HCT116 (cell line): ENCODE data around the gene SAV1. TPM values are rescaled to one million over a fixed set of nuclear protein-coding genes. Genes with fewer than 3 reads are reported as not detected.

Source experiments
- ATAC-seq: fragments of 200-7000 bp; cut with Tn5 transposase; 2 replicates; pipeline ENCODE4 v1.9.1; 2020; ENCODE audit warnings: mild to moderate bottlenecking, moderate library complexity
- BruUV-seq: library from RNA; stranded (reverse); fragments of 400-500 nt; replicated peaks from 2 replicates; lab custom pipeline; 2021; lab: Mats Ljungman, UMichigan
- CTCF ChIA-PET: fragments of 300-600 bp; sonication (Branson Sonifier 250); formaldehyde crosslinking; loops from one replicate; lab custom pipeline; 2021; ENCODE audit warnings: antibody characterized with exemption; lab: Charles Lee
- POLR2A ChIA-PET: fragments of 300-600, 350-600 bp; sonication (Branson Sonifier 250); formaldehyde crosslinking; loops from one replicate; lab custom pipeline; 2021; ENCODE audit warnings: antibody characterized with exemption; lab: Charles Lee
- RAD21 ChIA-PET, 2 experiments: fragments of 300-600 bp; sonication (Branson Sonifier 250); formaldehyde crosslinking; loops; one replicate each; lab custom pipeline; 2023; ENCODE audit warnings: low total read pairs in 2 of 2; ENCODE audit not compliant: uncharacterized antibody in 2 of 2, unreplicated experiment in 2 of 2, low non-redundant PET in 1 of 2; lab: Charles Lee
- DNase-seq: peaks from one replicate; pipeline ENCODE4 v3.0.0-alpha.2; 2010; ENCODE audit warnings: low read depth, low spot score
- H2AFZ ChIP-seq: fragments of 200-600 bp; shearing (Covaris generic), sonication (generic); 2 replicates; pipeline ENCODE4 v1.6.1; 2017; ENCODE audit warnings: low read depth, mixed run types, mixed read lengths, antibody characterized with exemption, low read length; ENCODE audit not compliant: poor library complexity, severe bottlenecking
- H3K27ac ChIP-seq: 2 replicates; pipeline ENCODE4 v1.5.1; 2012; ENCODE audit warnings: low read depth, low read length
- H3K27me3 ChIP-seq: fragments of 200-600 bp; sonication (generic); 2 replicates; pipeline ENCODE4 v1.6.1; 2016; ENCODE audit warnings: mixed run types, low read length, mixed read lengths; ENCODE audit not compliant: insufficient read depth
- H3K36me3 ChIP-seq, 2 experiments: fragments of 200-500 bp in 1 of 2; fragments of 200-600 bp in 1 of 2; sonication (Bioruptor generic) in 1 of 2; sonication (generic) in 1 of 2; 2 replicates each; pipeline versions ENCODE4 v1.5.1 to v1.6.1; 2014 to 2016; ENCODE audit warnings: low read length in 2 of 2, inconsistent platforms in 1 of 2, mixed read lengths in 1 of 2, mixed run types in 1 of 2; ENCODE audit not compliant: insufficient read depth in 2 of 2, control insufficient read depth in 1 of 2
- H3K4me1 ChIP-seq, 2 experiments: fragments of 200-600 bp in 1 of 2; sonication (generic) in 1 of 2; 2 replicates each; pipeline versions ENCODE4 v1.5.1 to v1.6.1; 2012 to 2017; ENCODE audit warnings: low read length in 2 of 2, inconsistent platforms in 1 of 2, mild to moderate bottlenecking in 1 of 2, mixed read lengths in 1 of 2, mixed run types in 1 of 2, moderate library complexity in 1 of 2; ENCODE audit not compliant: insufficient read depth in 2 of 2, control insufficient read depth in 1 of 2
- H3K4me2 ChIP-seq: fragments of 200-600 bp; sonication (generic); 2 replicates; pipeline ENCODE4 v1.6.1; 2017; ENCODE audit warnings: mixed run types, low read length, mixed read lengths
- H3K4me3 ChIP-seq, 2 experiments: fragments of 200-600 bp in 1 of 2; sonication (generic) in 1 of 2; replicated peaks in 1 of 2; 2 replicates each; pipeline ENCODE4 v1.5.1; 2011 to 2016; ENCODE audit warnings: low read length in 2 of 2, control low read depth in 1 of 2, low read depth in 1 of 2, mild to moderate bottlenecking in 1 of 2, mixed read lengths in 1 of 2, mixed run types in 1 of 2
- H3K79me2 ChIP-seq: fragments of 200-600 bp; sonication (generic); 2 replicates; pipeline ENCODE4 v1.6.1; 2017; ENCODE audit warnings: mild to moderate bottlenecking, mixed run types, low read length, moderate library complexity, mixed read lengths; ENCODE audit not compliant: insufficient read depth
- H3K9ac ChIP-seq: fragments of 200-600 bp; sonication (generic); 2 replicates; pipeline ENCODE4 v1.6.1; 2016; ENCODE audit warnings: low read length, mixed read lengths
- H3K9me2 ChIP-seq: fragments of 200-600 bp; sonication (generic), shearing (Covaris generic); 2 replicates; pipeline ENCODE4 v1.6.1; 2017; ENCODE audit warnings: mixed run types, mild to moderate bottlenecking, moderate library complexity; ENCODE audit not compliant: insufficient read depth
- H3K9me3 ChIP-seq, 2 experiments: fragments of 200-500 bp in 1 of 2; fragments of 200-600 bp in 1 of 2; sonication (Bioruptor generic) in 1 of 2; sonication (generic) in 1 of 2; 2 replicates each; pipeline ENCODE4 v1.6.1; 2014 to 2017; ENCODE audit warnings: low read length in 2 of 2, mixed read lengths in 2 of 2, inconsistent platforms in 1 of 2, low read depth in 1 of 2, mild to moderate bottlenecking in 1 of 2, mixed run types in 1 of 2, moderate library complexity in 1 of 2; ENCODE audit not compliant: control insufficient read depth in 1 of 2, insufficient read depth in 1 of 2
- H4K20me1 ChIP-seq: fragments of 200-600 bp; sonication (generic), shearing (Covaris generic); 2 replicates; pipeline ENCODE4 v1.6.1; 2017; ENCODE audit warnings: mixed run types, mild to moderate bottlenecking, moderate library complexity; ENCODE audit not compliant: insufficient read depth
- CBX3 ChIP-seq: IDR thresholded peaks from 2 replicates; pipeline ENCODE4 v1.6.1; 2012; ENCODE audit warnings: low read depth
- CEBPB ChIP-seq: IDR thresholded peaks from 2 replicates; pipeline ENCODE4 v1.6.1; 2012; ENCODE audit warnings: low read depth
- CTCF ChIP-seq, 3 experiments: fragments of 200-600 bp in 1 of 3; sonication (generic) in 1 of 3; IDR thresholded peaks in 2 of 3; conservative IDR thresholded peaks in 1 of 3; 2 replicates each; pipeline ENCODE4 v1.5.1; 2012 to 2017; ENCODE audit warnings: low read depth in 2 of 3, low read length in 2 of 3, antibody characterized with exemption in 1 of 3, borderline replicate concordance in 1 of 3, control low read depth in 1 of 3, mild to moderate bottlenecking in 1 of 3, mixed read lengths in 1 of 3, mixed run types in 1 of 3, moderate library complexity in 1 of 3; ENCODE audit not compliant: insufficient read depth in 1 of 3
- EGR1 ChIP-seq: IDR thresholded peaks from 2 replicates; pipeline ENCODE4 v1.6.1; 2012; ENCODE audit warnings: low read depth
- ELF1 ChIP-seq: IDR thresholded peaks from 2 replicates; pipeline ENCODE4 v1.6.1; 2012; ENCODE audit warnings: low read depth, borderline replicate concordance
- MAX ChIP-seq: IDR thresholded peaks from 2 replicates; pipeline ENCODE4 v1.6.1; 2012
- POLR2A ChIP-seq: IDR thresholded peaks from 2 replicates; pipeline ENCODE4 v1.7.0; 2011; ENCODE audit warnings: borderline replicate concordance; ENCODE audit not compliant: insufficient read depth, insufficient read length; ENCODE audit errors: extremely low read depth
- POLR2AphosphoS5 ChIP-seq: IDR thresholded peaks from 2 replicates; pipeline ENCODE4 v1.6.1; 2011; ENCODE audit warnings: mild to moderate bottlenecking, low read depth, low read length, moderate library complexity
- RAD21 ChIP-seq: IDR thresholded peaks from 2 replicates; pipeline ENCODE4 v1.6.1; 2012; ENCODE audit warnings: low read depth, mild to moderate bottlenecking
- REST ChIP-seq: IDR thresholded peaks from 2 replicates; pipeline ENCODE4 v1.6.1; 2012; ENCODE audit warnings: low read depth
- SRF ChIP-seq: IDR thresholded peaks from 2 replicates; pipeline ENCODE4 v1.6.1; 2012; ENCODE audit warnings: low read depth
- YY1 ChIP-seq: IDR thresholded peaks from 2 replicates; pipeline ENCODE4 v1.6.1; 2011; ENCODE audit warnings: low read length, low read depth, moderate library complexity, mild to moderate bottlenecking; ENCODE audit not compliant: insufficient replicate concordance; ENCODE audit errors: extremely low read depth
- ZFX ChIP-seq: fragments of 450-650 bp; IDR thresholded peaks from 2 replicates; pipeline ENCODE4 v1.6.1; 2017
- ZNF274 ChIP-seq: fragments of 200-500 bp; sonication (Bioruptor generic); IDR thresholded peaks from 2 replicates; pipeline ENCODE4 v1.6.1; 2014; ENCODE audit warnings: mild to moderate bottlenecking, low read depth, low read length, inconsistent platforms
- intact Hi-C: fragments of 100-400 bp; cut with micrococcal nuclease; formaldehyde crosslinking; loops from 2 replicates; pipeline ENCODE4 v1.10.0; 2022
- total RNA-seq: library from RNA; stranded (reverse); gene quantifications from one replicate; pipeline ENCODE4 v1.2.1, GENCODE V29; 2021; ENCODE audit not compliant: unreplicated experiment

The SAV1 gene
- total RNA-seq, 1 experiment from 2014 or later: 38.0 TPM

GRCh38 chr14:50601394-50601793 lies 66.7 kb downstream of the SAV1 start:
- DNase-seq (no peak), ATAC-seq (no peak; the same call in 1 of the 2 replicates)
- POLR2A ChIA-PET: no interaction called here
- Histone ChIP-seq H3K4me3 (no peak overlapping the region), H3K27ac (no peak overlapping the region), H4K20me1 (no peaks in the 10 kb centered on the region), H3K36me3 (no peaks in the 10 kb centered on the region), H3K9me3 (no peaks in the 10 kb centered on the region), H3K9ac (no peak overlapping the region), H3K4me1 (peaks cover 16 to 19% of the 10 kb centered on the region in 2 experiments), H2AFZ (peak overlapping the region; percentile 66), H3K27me3 (no peaks in the 10 kb centered on the region), H3K79me2 (no peaks in the 10 kb centered on the region), H3K4me2 (peak overlapping the region; percentile 61), H3K9me2 (no peaks in the 10 kb centered on the region)
- CTCF ChIA-PET: interaction anchor here (0.6 to 2.4 kb wide), 5 partner anchors 18 to 283 kb away, joined by 3 to 33 read pairs (median 16); no protein-coding TSS in a partner anchor
- intact Hi-C loops: no loop called here
- BruUV-seq: no TSS peak
- RAD21 ChIA-PET: interaction anchor here (0.7 to 2.1 kb wide), 6 partner anchors 113 to 259 kb away, joined by 3 to 8 read pairs (median 4); no protein-coding TSS in a partner anchor
- TF ChIP-seq REST (no peak), ZFX (no peak), POLR2AphosphoS5 (no peak), POLR2A (no peak), CBX3 (no peak), CTCF (IDR thresholded peaks at IDR 0.05 in 2 of 3, conservative IDR thresholded peaks at IDR 0.05 in 1 of 3; ENCODE audit: borderline replicate concordance in 1 of 3, insufficient read depth in 1 of 3, low read depth in 2 of 3, low read length in 2 of 3) (no peak), SRF (no peak), MAX (no peak), ZNF274 (no peak), RAD21 (no peak), CEBPB (no peak), EGR1 (no peak), YY1 (no peak), ELF1 (no peak)
